ENCODE data around the gene MYNN.

Gene MYNN

DNA sequence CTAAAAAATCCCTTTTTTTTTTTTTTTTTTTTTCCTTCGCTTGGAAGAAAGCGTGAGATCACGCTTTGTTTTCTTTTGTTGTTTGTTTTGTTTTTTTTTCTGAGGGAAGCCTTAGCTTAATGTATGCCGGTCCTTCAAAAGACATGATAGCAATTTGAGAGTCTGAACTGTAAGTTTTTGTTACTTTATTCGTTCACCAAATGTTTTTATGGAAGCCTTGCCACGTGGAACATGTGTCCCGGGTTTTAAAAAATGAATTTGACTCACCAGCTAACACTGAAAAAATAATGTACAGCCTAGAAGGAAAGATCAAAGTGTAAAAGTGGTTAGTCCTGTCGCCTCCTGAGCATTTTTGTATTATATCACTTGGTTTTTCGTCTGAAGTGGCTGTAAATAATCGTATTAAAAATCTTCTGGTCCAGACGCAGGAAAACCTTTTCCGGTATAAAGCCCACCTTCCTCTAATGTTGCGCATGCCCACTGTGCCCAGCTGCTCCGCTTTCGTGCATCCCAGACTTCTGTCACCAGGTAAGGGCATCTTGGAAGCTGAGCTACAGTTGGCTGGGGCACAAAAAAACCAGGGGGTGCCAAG lies 795 bp upstream of the MYNN start (continued):
- TF ChIP-seq, protein P1, sequence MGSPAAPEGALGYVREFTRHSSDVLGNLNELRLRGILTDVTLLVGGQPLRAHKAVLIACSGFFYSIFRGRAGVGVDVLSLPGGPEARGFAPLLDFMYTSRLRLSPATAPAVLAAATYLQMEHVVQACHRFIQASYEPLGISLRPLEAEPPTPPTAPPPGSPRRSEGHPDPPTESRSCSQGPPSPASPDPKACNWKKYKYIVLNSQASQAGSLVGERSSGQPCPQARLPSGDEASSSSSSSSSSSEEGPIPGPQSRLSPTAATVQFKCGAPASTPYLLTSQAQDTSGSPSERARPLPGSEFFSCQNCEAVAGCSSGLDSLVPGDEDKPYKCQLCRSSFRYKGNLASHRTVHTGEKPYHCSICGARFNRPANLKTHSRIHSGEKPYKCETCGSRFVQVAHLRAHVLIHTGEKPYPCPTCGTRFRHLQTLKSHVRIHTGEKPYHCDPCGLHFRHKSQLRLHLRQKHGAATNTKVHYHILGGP (tag by site-specific recombination; IDR thresholded peaks at IDR 0.05), result no peak
- TF ChIP-seq, protein P2, sequence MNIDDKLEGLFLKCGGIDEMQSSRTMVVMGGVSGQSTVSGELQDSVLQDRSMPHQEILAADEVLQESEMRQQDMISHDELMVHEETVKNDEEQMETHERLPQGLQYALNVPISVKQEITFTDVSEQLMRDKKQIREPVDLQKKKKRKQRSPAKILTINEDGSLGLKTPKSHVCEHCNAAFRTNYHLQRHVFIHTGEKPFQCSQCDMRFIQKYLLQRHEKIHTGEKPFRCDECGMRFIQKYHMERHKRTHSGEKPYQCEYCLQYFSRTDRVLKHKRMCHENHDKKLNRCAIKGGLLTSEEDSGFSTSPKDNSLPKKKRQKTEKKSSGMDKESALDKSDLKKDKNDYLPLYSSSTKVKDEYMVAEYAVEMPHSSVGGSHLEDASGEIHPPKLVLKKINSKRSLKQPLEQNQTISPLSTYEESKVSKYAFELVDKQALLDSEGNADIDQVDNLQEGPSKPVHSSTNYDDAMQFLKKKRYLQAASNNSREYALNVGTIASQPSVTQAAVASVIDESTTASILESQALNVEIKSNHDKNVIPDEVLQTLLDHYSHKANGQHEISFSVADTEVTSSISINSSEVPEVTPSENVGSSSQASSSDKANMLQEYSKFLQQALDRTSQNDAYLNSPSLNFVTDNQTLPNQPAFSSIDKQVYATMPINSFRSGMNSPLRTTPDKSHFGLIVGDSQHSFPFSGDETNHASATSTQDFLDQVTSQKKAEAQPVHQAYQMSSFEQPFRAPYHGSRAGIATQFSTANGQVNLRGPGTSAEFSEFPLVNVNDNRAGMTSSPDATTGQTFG (tag by site-specific recombination; IDR thresholded peaks at IDR 0.05; ENCODE audit: borderline replicate concordance), result no peak
- TF ChIP-seq HOXA7 (CRISPR knock-in tag; IDR thresholded peaks at IDR 0.05; ENCODE audit: borderline replicate concordance), result no peak
- peak; percentile 13; the same call in 1 of the 2 replicates for TF ChIP-seq SP2 (tag by site-specific recombination; IDR thresholded peaks at IDR 0.05)
- TF ChIP-seq, protein P3, sequence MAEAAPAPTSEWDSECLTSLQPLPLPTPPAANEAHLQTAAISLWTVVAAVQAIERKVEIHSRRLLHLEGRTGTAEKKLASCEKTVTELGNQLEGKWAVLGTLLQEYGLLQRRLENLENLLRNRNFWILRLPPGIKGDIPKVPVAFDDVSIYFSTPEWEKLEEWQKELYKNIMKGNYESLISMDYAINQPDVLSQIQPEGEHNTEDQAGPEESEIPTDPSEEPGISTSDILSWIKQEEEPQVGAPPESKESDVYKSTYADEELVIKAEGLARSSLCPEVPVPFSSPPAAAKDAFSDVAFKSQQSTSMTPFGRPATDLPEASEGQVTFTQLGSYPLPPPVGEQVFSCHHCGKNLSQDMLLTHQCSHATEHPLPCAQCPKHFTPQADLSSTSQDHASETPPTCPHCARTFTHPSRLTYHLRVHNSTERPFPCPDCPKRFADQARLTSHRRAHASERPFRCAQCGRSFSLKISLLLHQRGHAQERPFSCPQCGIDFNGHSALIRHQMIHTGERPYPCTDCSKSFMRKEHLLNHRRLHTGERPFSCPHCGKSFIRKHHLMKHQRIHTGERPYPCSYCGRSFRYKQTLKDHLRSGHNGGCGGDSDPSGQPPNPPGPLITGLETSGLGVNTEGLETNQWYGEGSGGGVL (tag by site-specific recombination; IDR thresholded peaks at IDR 0.05), result no peak
- no peak for TF ChIP-seq IKZF3 (tag by site-specific recombination; IDR thresholded peaks at IDR 0.05)
- no peak for TF ChIP-seq HOXD13 (CRISPR knock-in tag; IDR thresholded peaks at IDR 0.05; ENCODE audit: borderline replicate concordance)
- no peak for TF ChIP-seq ZIC2 (tag by site-specific recombination; IDR thresholded peaks at IDR 0.05)
- no peak for TF ChIP-seq ZNF664 (tag by site-specific recombination; IDR thresholded peaks at IDR 0.05)
- TF ChIP-seq ZNF530 (tag by site-specific recombination; IDR thresholded peaks at IDR 0.05; ENCODE audit: low read depth), result no peak
- no peak; the same call in 1 of the 2 replicates for TF ChIP-seq ZNF561 (tag by site-specific recombination; IDR thresholded peaks at IDR 0.05; ENCODE audit: borderline replicate concordance)
- TF ChIP-seq, protein P4, sequence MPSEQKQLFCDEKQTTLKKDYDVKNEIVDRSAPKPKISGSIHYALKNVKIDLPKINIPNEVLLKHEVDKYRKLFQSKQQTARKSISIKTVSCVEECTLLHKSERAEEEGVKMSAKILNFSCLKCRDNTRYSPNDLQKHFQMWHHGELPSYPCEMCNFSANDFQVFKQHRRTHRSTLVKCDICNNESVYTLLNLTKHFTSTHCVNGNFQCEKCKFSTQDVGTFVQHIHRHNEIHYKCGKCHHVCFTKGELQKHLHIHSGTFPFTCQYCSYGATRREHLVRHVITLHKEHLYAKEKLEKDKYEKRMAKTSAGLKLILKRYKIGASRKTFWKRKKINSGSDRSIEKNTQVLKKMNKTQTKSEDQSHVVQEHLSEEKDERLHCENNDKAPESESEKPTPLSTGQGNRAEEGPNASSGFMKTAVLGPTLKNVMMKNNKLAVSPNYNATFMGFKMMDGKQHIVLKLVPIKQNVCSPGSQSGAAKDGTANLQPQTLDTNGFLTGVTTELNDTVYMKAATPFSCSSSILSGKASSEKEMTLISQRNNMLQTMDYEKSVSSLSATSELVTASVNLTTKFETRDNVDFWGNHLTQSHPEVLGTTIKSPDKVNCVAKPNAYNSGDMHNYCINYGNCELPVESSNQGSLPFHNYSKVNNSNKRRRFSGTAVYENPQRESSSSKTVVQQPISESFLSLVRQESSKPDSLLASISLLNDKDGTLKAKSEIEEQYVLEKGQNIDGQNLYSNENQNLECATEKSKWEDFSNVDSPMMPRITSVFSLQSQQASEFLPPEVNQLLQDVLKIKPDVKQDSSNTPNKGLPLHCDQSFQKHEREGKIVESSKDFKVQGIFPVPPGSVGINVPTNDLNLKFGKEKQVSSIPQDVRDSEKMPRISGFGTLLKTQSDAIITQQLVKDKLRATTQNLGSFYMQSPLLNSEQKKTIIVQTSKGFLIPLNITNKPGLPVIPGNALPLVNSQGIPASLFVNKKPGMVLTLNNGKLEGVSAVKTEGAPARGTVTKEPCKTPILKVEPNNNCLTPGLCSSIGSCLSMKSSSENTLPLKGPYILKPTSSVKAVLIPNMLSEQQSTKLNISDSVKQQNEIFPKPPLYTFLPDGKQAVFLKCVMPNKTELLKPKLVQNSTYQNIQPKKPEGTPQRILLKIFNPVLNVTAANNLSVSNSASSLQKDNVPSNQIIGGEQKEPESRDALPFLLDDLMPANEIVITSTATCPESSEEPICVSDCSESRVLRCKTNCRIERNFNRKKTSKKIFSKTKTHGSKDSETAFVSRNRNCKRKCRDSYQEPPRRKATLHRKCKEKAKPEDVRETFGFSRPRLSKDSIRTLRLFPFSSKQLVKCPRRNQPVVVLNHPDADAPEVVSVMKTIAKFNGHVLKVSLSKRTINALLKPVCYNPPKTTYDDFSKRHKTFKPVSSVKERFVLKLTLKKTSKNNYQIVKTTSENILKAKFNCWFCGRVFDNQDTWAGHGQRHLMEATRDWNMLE (tag by site-specific recombination; conservative IDR thresholded peaks at IDR 0.05; ENCODE audit: low read depth), result no peak; the same call in 1 of the 2 replicates
- TF ChIP-seq, protein P5, sequence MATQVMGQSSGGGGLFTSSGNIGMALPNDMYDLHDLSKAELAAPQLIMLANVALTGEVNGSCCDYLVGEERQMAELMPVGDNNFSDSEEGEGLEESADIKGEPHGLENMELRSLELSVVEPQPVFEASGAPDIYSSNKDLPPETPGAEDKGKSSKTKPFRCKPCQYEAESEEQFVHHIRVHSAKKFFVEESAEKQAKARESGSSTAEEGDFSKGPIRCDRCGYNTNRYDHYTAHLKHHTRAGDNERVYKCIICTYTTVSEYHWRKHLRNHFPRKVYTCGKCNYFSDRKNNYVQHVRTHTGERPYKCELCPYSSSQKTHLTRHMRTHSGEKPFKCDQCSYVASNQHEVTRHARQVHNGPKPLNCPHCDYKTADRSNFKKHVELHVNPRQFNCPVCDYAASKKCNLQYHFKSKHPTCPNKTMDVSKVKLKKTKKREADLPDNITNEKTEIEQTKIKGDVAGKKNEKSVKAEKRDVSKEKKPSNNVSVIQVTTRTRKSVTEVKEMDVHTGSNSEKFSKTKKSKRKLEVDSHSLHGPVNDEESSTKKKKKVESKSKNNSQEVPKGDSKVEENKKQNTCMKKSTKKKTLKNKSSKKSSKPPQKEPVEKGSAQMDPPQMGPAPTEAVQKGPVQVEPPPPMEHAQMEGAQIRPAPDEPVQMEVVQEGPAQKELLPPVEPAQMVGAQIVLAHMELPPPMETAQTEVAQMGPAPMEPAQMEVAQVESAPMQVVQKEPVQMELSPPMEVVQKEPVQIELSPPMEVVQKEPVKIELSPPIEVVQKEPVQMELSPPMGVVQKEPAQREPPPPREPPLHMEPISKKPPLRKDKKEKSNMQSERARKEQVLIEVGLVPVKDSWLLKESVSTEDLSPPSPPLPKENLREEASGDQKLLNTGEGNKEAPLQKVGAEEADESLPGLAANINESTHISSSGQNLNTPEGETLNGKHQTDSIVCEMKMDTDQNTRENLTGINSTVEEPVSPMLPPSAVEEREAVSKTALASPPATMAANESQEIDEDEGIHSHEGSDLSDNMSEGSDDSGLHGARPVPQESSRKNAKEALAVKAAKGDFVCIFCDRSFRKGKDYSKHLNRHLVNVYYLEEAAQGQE (tag by site-specific recombination; IDR thresholded peaks at IDR 0.05), result peak; percentile 58
- no peak for TF ChIP-seq ZNF624 (tag by site-specific recombination; IDR thresholded peaks at IDR 0.05)
- no peak for TF ChIP-seq ZNF76 (tag by site-specific recombination; IDR thresholded peaks at IDR 0.05; ENCODE audit: borderline replicate concordance, low read depth)
- no peak for TF ChIP-seq ZFHX2 (tag by site-specific recombination; conservative IDR thresholded peaks at IDR 0.05)
- no peak for TF ChIP-seq SP3 (tag by site-specific recombination; IDR thresholded peaks at IDR 0.05)
- TF ChIP-seq, protein P6, sequence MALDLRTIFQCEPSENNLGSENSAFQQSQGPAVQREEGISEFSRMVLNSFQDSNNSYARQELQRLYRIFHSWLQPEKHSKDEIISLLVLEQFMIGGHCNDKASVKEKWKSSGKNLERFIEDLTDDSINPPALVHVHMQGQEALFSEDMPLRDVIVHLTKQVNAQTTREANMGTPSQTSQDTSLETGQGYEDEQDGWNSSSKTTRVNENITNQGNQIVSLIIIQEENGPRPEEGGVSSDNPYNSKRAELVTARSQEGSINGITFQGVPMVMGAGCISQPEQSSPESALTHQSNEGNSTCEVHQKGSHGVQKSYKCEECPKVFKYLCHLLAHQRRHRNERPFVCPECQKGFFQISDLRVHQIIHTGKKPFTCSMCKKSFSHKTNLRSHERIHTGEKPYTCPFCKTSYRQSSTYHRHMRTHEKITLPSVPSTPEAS (tag by site-specific recombination; IDR thresholded peaks at IDR 0.05), result no peak; the same call in 1 of the 2 replicates
- no peak; the same call in 1 of the 2 replicates for TF ChIP-seq MZF1 (tag by site-specific recombination; IDR thresholded peaks at IDR 0.05; ENCODE audit: borderline replicate concordance)
- TF ChIP-seq, protein P7, sequence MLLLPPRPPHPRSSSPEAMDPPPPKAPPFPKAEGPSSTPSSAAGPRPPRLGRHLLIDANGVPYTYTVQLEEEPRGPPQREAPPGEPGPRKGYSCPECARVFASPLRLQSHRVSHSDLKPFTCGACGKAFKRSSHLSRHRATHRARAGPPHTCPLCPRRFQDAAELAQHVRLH (tag by site-specific recombination; IDR thresholded peaks at IDR 0.05), result no peak
- TF ChIP-seq ZBTB48 (tag by site-specific recombination; IDR thresholded peaks at IDR 0.05), result no peak
- TF ChIP-seq KLF8 (tag by site-specific recombination; IDR thresholded peaks at IDR 0.05), result 0 out of 2 replicates have a peak, but pooled peaks have one; percentile 31
- TF ChIP-seq ZFP3 (tag by site-specific recombination; IDR thresholded peaks at IDR 0.05; ENCODE audit: low read depth), result no peak
- peak; percentile 44; the same call in 1 of the 2 replicates for TF ChIP-seq ZXDB (tag by site-specific recombination; IDR thresholded peaks at IDR 0.05)
